Measurements from ENCODE around the gene SERP2.
"Not testable (repeated sequence)": the region's sequence is repeated elsewhere in the genome, so short reads cannot be mapped to it uniquely, and the experiment has no call there.

Gene SERP2

DNA sequence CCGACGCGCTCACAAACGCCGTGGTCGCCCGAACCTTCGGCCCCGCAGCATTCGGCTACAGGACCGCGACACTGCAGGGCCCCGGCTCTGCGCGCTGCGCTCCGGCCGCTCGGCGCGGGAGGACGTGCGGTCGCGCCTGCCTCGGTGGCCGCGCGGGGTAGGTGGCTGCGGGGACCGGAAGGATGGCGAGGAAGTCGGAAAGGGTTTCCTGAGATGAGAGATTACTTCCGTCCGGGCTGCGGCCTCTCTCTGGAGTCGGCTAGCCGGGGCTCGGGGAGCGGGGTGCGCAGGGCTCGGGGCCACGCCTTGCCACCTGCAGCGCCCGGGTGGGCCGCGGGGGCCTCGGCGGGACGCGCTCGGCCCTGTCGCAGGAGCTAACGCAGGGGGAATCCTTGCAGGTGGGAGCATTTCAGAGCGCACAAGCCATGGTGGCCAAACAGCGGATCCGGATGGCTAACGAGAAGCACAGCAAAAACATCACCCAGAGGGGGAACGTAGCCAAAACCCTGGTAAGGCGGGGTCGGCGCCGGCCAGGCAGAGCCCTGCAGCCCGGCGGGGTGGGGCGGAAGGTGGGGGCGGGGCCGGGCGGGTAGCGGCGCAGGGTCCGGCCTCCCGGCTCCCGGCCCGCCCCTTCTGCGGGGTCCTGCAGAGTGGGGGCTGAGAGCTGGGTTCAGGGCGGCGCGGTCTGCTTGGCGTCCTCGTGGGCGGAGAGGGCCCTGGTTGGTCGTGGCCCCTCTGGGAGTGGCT is at the start of gene SERP2:
Gene SERP2, plus strand, starts transcription at position 224 of the 747 bp plus-strand sequence. Its CDS starts 202 bp downstream, at position 426.
- no peak for FAIRE-seq

DNA sequence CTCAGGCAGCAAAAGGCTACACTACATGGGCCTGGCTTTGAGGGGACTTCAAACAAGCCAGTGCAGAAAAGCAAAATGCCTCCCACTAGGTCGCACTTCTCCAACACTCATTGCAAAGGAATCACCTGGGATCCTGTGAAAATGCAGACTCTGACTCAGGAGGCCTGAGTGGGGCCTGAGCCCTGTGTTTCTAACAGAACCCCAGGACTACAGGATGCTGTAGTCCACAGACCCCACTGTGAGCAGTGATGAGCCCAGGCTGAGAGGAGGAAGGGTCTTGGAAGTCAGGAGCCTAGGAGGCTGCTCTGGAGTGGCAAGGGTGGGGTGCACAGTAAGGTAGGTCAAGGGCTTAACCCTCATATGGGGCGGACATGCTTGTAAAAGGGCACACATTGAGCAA is 46.7 kb upstream of the SERP2 start:
- FAIRE-seq: no peak

DNA sequence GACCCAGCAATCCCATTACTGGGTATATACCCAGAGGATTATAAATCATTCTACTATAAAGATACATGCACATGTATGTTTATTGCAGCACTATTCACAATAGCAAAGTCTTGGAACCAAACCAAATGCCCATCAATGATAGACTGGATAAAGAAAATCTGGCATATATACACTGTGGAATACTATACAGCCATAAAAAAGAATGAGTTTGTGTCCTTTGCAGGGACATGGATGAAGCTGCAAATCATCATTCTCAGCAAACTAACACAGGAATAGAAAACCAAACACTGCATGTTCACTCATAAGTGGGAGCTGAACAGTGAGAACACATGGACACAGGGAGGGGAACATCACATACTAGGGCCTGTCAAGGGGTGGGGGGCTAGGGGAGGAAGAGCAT is 44.6 kb upstream of the SERP2 start:
- FAIRE-seq: not testable (repeated sequence)

DNA sequence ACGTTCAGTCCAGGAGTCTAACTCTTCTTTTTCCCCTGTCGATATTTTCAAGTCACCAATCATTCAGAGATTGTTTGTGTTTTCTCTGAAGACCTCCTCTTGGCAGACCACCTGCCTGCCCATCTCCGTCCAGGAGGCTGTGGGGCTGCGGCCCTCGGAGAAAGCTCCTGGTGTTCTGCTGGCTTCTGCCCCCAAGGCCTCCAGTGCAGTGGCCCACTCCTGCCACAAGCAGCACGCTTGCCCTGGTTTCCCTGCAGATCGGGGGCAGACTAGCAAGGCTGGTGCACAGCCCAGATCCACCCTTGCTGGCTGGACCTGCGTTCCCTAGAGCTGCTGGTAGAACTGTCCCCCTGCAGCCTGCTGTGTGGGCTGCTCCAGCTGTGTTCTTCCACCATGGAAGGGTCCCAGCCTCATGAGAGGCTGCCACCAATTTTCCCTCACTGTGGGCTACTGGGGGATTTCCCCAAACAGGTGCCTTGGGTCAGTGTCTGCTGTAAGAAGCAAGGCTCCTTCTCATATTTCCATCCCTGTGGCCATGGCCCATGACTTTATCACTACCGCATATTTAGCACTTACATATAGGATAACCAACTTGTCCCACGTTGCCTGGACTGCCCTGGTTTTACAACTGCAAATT is 43.6 kb upstream of the SERP2 start:
- no peak for FAIRE-seq

DNA sequence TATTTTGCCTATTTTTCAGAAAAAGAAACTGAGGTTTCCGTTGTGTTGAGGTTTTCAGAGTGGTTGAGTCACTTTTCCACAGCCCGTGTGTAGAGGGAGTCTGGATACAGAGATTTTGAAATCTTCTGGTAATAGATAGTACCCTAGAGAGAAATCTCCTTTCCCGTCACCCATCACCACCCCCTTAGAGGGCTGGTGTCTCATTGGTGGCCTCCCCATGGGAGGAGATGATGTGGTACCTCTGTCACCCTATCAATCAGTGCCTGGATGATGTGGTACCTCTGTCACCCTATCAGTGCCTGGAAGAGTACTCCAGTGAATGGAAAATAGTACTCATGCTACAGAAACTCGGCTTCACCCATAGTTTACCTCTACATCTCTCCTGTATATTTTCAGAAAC is 42.2 kb upstream of the SERP2 start:
- no peak for FAIRE-seq

DNA sequence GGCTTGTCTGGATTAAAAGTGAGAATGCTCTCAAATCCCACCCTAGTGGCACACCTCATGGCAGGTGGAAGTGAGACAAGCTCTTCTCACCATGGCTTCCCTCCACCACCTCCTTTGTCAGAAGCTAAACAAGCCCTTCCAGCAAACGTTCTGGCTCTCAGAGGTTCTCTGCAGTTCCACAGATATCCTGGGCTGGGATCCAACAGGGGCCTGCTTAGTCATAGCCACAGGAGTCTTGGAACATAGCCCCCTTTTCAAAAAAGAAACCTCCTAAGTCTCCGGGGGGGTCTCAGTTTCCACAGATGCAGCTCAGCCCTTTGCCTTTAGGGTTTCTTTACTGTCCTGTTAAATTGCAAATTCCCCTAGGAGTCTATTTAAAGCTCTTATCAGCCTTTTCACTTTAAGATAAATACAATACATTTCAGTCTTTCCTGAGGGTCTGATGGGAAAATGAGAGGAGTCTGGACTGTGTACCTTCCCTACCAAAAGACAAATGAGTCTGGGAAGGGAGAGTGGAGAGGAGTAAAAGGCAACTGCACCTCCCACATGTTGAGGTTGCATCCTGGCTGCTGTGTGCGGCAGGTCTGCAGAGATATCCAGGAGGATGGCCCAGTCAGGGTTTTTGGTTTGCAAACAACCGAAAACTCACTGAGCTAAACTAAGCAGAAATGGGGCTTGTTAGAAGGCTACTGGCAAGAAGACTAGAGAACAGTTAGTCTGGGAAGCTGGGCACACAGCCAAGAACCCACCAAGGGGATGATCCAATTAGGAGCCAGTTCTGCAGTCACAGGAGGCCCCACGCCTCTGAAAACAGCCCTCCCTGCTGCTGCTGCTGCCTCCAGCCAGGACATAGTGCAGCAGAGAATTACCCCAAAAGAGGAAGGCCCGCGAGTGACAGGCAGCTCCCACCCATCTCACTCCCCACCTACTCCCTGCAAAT is 41.4 kb upstream of the SERP2 start:
- FAIRE-seq: no peak

DNA sequence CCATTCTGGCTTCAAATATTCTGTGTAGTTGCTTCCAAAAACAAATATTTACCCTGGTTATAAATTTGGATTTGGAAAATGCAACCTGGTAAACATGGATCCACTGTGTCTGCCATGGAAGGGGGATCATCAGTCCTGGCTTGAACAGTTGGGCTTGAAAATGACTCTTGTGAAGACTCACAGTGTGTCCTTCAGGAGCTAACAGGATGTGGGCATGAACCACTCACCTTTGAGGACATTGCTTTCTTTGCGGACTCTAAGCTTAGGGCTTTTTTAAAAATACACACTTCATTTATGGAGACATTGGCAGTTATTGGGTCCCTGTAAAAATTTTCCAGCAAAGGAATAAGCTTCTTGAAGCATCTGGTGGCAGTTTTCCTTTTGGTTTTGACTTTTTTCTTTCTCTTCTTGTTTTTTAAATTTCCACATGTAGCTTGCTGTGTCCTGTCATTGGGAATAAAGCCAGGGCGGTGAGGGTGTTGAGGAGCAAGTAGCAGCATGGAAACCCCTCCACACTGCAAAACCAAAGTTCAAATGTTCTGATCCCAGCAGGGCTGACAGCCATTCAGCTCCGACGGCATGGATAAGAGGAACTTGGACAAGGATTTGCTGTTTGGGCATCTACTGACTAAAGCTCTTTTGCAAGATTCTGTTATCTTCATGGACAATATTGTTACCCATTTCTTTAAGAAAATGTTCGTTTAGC is 39.5 kb upstream of the SERP2 start:
- no peak for FAIRE-seq

DNA sequence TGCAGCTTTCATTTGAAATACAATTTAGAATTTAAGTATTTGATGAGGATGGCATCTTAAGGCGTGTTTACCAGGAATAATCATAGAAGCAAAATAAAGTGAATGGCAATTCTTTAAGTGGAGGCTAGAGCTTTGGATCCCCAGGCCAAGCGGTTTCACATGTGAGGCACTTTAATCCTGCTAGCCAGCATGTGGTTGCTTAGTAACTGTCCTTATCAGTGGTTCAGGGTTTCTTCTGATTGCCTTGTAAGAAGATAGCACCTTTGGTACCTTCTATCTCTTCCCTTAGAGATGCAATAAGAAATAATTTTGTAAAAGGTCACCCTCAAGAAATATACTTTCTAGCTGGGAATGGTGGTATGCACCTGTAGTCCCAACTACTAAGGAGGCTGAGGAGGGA is 38.9 kb upstream of the SERP2 start:
- no peak for FAIRE-seq

DNA sequence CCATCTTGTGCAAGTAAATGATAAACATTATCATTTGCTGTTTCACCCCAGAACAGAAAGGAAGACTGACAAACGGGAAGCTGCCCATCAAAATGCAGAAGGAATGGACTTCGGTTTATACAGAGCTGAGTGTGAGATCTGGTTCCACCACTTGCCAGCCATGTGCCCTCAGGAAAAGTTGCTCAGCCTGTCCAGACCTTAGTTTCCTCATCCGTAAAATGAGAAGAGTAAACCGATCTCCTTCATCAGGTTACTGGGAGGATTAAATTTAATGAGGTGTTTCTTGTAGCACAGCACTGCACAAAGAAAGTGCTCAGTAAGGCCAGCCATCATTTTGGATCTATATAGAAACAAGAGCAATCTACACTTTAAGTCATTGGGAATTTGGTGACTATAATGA is 36.7 kb upstream of the SERP2 start:
- FAIRE-seq: no peak

DNA sequence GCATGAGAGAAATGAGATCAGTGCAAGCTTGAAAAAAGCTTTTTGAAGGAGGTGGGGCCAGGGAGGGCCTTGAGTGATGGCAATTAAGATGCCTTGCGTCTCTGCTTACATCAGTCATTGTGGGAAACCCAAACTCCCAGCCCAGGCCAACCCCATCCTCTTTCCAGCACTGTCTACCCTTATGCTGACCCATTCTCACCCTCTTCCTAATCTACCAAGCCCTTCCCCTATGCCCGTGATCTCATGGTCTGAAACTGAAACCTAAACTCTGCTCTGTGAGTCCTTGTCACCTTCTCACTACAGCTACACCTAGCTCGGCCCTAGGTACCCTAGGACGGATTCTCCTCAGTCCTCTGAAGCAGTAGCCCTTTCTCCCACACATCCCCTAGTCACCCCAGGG is 36.0 kb upstream of the SERP2 start:
- FAIRE-seq: no peak

DNA sequence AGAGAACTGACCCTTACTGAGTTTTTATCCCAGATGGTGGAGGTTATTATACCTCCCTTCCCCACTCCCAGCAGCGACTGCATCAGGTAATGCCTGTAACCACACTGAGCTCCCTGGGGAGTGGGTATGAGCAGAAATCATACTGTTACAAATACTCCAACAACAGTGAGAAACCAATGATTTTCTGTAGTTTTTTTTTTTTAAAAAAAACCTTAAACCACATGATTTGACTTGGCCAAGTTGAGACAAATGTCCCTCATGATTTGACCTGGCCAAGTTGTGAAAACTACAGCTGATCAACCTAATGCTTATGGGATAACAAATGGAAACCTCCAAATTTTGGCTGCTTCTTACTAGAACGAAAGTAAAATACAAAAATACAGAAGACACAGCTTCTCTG is 33.1 kb upstream of the SERP2 start:
- no peak for FAIRE-seq

DNA sequence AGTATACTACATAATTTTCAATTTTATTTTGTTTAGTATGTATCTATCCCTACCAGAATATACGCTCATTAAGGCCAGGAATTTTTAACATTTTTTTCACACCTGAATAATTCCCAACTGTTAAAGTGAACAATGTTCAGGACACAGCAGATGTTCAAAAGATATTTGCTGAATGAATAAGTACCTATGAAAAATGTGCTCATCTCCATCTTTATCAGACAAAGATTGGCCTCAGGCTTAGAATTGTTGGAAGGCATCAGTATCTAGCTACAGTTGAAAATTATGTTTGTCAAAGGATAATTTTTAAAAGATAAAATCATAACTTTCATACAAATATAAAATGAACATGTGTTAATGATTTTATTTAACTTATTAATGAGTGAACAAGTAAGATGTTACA is 30.9 kb upstream of the SERP2 start:
- no peak for FAIRE-seq

DNA sequence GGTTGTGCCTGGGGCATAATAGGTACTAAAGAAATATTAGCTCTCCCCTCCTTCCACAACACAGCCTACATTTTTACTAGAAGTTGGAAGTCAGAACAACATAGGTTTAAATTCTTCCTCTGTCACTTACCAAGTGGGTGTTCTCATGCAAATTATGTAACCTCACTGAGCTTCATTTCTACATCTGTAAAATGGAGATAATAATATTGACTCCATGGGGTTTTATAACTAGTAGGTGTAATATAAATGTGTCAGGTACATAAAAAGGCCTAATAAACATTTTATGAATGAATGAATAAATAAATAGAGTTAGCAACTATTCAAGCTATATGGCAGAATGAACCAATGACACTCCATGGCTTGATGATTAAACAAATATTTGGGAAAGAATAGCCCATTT is 27.1 kb upstream of the SERP2 start:
- FAIRE-seq: no peak

DNA sequence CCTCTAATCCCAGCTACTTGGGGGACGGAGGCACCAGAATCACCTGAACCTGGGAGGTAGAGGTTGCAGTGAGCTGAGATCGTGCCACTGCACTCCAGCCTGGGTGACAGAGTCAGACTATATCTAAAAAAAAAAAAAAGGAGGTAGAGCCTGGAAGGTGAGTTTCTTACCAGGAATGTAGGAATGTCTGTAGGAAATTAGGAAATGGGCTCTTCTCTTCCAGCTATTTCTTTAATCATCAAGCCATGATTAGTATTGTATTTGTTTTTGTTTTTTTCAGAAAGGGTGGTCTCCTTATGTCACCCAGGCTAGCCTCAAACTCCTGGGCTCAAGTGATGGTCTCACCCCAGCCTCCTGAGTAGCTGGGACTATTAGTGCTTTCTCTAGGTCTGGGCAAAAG is 26.3 kb upstream of the SERP2 start:
- no peak for FAIRE-seq

DNA sequence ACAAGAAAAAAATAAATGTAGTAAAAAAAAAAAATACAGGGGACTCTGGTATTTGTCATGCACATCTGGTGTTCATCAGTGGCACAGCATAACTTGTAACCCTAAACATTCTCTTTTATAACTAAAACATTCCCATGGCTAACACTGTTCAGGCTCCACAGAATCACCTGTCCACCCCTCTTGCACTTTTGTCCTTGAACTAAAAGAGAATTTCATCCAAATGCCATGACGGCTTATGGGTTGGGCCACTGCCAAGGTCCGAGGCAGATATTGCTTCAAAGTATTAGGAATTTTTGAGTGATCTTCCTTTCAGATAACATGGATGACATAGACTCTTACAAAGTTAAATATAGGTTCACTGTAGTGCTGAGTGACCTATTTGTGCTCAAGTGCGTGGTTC is 25.7 kb upstream of the SERP2 start:
- no peak for FAIRE-seq

DNA sequence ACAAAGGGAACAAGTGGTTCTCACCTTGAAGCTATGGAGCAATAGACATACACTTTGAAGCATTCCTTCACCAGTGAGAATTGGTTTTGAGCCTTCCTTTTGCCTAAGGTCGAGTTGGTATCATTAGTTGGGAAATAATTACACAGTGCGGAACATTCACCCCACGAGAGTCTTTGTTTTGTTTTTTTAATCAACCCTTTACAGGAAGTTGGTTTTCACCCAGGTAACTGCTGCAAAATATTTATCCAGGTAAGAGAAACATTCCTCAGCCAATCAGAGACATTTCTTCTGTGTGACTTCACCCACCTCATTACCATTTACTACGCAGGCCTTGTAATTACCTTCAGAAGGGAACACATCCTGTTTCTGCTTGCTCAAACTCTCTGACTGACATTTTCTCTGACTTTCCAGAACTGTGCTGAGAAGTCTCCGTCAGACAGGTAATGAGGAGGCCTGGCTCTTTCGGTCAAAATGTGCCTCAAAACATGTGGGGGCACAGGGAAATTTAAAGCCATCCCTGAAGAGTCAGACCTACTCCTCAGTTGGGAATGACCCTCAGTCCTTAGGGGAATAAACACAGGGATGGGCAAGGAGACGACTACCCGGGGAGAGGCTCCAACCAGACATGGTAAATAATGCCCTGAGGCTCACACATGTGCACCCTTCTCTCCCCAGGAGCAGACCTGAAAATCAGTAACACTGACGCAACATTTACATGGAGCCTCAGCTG is 22.7 kb upstream of the SERP2 start:
- FAIRE-seq: no peak

DNA sequence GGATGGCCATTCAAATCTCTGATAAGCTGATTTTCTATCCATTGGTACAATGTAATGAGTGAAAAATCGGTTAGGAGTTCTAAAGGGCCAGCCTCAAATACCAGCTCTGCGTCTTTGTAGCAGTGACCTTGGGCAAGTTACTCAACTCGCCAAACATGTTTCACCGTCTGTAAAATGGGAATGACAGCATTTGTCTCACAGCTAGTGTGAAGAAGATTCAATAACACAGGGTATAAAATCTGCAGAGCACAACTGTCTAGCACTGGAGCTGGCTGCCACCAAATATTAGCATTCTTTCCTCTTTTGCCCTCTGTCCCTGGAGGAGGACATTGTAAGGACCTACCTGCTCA is 22.1 kb upstream of the SERP2 start:
- no peak for FAIRE-seq

DNA sequence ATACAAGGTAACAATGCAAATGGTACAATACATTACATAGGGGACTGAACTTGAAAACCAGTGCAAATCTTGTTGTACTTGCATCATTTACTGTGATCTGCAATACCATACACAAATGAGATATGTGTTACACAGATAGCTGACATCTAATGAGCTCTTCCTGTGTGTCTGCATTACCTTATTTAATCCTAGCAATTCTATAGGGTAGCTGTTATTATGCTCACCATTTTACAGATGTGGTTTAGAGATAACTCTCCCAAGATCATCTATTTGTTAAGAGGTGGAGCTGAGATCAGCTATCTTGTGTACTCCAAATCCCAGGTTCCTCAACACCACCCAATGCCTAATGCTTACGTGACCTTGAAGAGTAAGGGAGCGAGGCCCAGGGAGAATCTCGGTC is 21.4 kb upstream of the SERP2 start:
- no peak for FAIRE-seq

DNA sequence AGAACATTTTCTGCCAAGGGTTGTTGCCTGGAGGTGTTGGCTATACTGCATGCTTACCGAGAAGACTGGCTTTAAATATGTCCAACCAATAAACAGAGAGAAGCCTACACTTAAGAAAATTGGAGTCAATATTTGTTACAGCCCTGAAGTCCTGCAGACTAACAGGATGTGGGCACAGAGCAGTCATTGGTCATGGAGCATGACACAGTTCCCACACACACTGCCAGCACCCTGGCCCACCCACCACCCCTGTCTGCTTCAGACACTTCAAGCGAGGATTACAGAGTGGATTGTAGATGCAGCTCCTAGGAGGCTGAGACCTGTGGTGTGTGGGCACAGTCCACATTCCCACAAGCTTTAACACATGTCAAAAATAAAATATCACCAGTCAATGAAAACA is 21.0 kb upstream of the SERP2 start:
- FAIRE-seq: no peak

DNA sequence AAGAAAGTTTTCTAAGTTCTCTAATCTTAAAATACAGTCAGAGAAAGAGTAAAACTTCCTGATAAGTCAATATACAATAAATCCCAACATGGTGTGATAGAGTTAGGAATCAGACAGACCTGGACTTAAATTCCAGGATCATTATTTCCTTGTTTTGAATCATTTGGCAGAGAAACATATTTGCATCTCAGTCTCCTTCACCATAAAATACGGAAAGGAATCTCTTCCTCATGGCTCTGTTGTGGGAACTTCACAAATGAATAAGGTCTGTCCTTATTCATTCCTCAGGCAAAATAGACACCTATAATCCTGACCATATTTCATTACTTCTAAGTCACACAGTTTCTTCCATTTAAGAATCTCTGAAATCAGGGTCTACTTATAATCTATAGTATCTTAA is 19.3 kb upstream of the SERP2 start:
- FAIRE-seq: no peak

DNA sequence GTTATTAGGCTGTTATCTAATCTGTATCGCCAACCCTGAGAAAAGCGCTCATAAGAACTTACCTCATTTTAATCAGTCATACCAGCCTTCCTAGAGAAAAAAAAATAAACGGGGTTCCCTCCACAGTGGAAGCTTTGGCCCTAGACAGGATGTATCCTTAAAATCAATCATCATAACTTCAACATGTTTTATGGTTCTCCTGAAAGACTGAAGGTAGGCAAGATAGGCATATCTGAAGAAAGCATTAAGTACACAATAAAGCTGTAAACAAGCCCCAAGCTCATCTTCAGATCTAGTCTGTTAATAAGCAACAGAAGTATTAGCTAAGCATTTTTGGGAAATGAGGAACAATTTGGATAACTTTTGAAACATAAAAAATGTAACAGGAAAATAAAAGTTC is 18.7 kb upstream of the SERP2 start:
- no peak for FAIRE-seq

DNA sequence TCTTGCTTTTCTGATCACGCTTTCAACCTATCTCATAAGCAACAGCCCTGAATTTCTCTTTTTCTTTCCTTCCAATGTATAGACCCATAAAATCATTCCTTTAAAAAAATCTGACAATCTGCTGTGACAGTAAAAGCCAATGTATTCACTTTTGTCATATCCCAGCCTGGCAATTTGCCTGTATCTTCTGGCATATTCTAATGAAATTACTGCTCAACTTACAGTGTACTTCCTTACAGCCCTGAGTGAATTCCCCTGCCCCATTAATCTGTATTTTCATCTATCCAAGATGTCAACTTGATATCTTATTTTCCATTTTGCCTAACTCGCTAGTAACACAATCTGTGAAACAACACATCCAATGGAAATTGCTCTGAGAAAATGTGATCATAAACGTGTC is 18.0 kb upstream of the SERP2 start:
- FAIRE-seq: no peak

DNA sequence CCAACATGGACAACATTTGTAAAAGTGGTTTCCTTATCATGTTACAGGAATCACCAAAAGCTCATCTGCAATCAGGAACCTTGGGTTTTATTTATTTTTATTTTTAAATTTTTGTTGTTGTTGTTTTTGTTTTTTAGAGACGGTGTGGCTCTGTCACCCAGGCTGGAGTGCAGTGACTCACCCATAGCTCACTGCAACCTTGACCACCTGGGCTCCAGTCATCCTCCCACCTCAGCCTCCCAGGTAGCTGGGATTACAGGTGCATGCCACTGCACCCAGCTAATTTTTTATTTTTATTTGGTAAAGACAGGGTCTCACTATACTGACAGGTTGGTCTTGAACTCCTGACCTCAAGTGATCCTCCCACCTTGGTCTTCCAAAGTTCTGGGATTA is 13.6 kb upstream of the SERP2 start:
- FAIRE-seq: no peak

Measured in TTC549 (cell line).